Bronchial epithelial cell (primary cell): ENCODE measurements around the gene ARL5B. TPM values are rescaled to one million over a fixed set of nuclear protein-coding genes. Genes with fewer than 3 reads are reported as not detected.
"Not testable (repeated sequence)": the region's sequence is repeated elsewhere in the genome, so short reads cannot be mapped to it uniquely, and the experiment has no call there.

Experiments used
- DNase-seq: peaks from one replicate; pipeline ENCODE4 v3.0.0-alpha.2; 2010; ENCODE audit warnings: low read depth
- FAIRE-seq: peaks from 2 replicates; lab custom pipeline; 2011; peaks lifted over from hg19 to GRCh38; lab: Jason Lieb, UNC
- H3K27me3 ChIP-seq: 2 replicates; pipeline ENCODE4 v1.5.1; 2011; ENCODE audit warnings: low read length; ENCODE audit not compliant: control insufficient read depth, insufficient read depth
- H3K36me3 ChIP-seq: 2 replicates; pipeline ENCODE4 v1.5.1; 2011; ENCODE audit warnings: low read length; ENCODE audit not compliant: control insufficient read depth, insufficient read depth
- H3K4me3 ChIP-seq: 2 replicates; pipeline ENCODE4 v1.5.1; 2011; ENCODE audit warnings: mild to moderate bottlenecking, low read depth, low read length, control low read depth
- total RNA-seq: library from RNA; depleted of rRNA; stranded (reverse); fragments of >200 nt; gene quantifications from 2 replicates; pipeline ENCODE4 v1.2.1, GENCODE V29; 2014
- TF ChIP-seq, protein P1 (sequence below): IDR thresholded peaks from 2 replicates; pipeline ENCODE4 v1.5.1; 2011; ENCODE audit warnings: mild to moderate bottlenecking, moderate library complexity, low read length, control low read depth, inconsistent platforms; ENCODE audit not compliant: insufficient read depth, severe bottlenecking

ARL5B gene
- total RNA-seq, 1 donor from 2014 or later = 16.1 TPM

- Histone ChIP-seq H3K36me3 (no peaks in the 10 kb centered on the region), H3K27me3 (no peaks in the 10 kb centered on the region), H3K4me3 (no peak overlapping the region)
- TF ChIP-seq, protein P1, sequence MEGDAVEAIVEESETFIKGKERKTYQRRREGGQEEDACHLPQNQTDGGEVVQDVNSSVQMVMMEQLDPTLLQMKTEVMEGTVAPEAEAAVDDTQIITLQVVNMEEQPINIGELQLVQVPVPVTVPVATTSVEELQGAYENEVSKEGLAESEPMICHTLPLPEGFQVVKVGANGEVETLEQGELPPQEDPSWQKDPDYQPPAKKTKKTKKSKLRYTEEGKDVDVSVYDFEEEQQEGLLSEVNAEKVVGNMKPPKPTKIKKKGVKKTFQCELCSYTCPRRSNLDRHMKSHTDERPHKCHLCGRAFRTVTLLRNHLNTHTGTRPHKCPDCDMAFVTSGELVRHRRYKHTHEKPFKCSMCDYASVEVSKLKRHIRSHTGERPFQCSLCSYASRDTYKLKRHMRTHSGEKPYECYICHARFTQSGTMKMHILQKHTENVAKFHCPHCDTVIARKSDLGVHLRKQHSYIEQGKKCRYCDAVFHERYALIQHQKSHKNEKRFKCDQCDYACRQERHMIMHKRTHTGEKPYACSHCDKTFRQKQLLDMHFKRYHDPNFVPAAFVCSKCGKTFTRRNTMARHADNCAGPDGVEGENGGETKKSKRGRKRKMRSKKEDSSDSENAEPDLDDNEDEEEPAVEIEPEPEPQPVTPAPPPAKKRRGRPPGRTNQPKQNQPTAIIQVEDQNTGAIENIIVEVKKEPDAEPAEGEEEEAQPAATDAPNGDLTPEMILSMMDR = no peak
- FAIRE-seq (no peak), DNase-seq (no peak)
These were observed 40.2 kb upstream of the ARL5B start for GRCh38 chr10:18619016-18619415.

DNA sequence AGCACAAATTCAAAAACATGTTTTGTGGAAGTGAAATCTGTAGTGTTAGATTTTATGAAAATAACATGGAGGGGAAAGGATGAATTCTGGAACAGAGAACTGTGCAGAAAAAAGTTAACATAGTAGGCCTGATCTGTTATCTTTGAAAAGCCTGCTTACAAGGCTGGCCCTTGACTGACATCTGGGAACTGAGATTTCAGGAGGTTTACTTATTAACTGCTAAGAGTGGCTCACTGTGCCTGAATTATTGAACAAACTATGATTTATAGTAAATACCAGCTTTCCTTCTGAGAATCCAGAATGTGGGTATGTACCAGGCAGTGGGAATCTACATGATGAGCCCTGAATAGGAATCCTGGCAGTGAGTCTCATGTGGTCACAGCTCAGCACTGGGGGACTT is 38.4 kb upstream of the ARL5B start:
- Histone ChIP-seq H3K4me3 (no peak overlapping the region), H3K36me3 (no peaks in the 10 kb centered on the region), H3K27me3 (no peaks in the 10 kb centered on the region)
- FAIRE-seq (no peak), DNase-seq (no peak)
- TF ChIP-seq, protein P1 = no peak

GRCh38 chr10:18623671-18624070 is 35.6 kb upstream of the ARL5B start:
- FAIRE-seq, H3K36me3 ChIP-seq, H3K27me3 ChIP-seq, H3K4me3 ChIP-seq, DNase-seq: not testable (repeated sequence)

DNA sequence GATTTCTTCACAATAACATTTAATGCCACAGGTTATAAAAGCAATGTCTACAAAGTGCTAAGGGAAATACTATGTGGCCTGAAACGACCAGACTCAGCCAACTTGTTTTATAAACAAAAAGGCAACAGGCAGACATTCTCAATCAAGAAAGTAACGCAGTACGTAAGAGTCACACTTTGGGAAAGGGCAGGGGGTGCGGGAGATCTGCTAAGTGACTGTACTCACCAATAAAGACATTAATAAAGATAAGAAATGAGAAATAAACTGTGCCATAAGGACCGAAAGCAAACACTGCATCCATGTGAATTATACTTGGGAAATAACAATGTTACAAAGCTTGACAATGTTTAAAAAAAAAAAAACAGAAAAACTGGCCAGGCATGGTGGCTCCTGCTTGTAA is 33.3 kb upstream of the ARL5B start:
- Histone ChIP-seq H3K27me3 (no peaks in the 10 kb centered on the region), H3K4me3 (no peak overlapping the region), H3K36me3 (no peaks in the 10 kb centered on the region)
- TF ChIP-seq, protein P1 = no peak
- FAIRE-seq (no peak), DNase-seq (no peak)

DNA sequence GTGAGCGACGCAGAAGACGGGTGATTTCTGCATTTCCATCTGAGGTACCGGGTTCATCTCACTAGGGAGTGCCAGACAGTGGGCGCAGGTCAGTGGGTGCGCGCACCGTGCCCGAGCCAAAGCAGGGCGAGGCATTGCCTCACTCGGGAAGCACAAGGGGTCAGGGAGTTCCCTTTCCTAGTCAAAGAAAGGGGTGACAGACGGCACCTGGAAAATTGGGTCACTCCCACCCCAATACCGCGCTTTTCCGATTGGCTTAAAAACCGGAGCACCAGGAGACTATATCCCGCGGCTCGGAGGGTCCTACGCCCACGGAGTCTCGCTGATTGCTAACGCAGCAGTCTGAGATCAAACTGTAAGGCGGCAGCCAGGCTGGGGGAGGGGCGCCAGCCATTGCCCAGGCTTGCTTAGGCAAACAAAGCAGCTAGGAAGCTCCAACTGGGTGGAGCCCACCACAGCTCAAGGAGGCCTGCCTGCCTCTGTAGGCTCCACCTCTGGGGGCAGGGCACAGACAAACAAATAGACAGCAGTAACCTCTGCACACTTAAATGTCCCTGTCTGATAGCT is 31.7 kb upstream of the ARL5B start:
- not testable (repeated sequence) for H3K36me3 ChIP-seq, H3K27me3 ChIP-seq, FAIRE-seq
- H3K4me3 ChIP-seq = peak overlapping the region; percentile 45
- DNase-seq = peak; percentile 86

DNA sequence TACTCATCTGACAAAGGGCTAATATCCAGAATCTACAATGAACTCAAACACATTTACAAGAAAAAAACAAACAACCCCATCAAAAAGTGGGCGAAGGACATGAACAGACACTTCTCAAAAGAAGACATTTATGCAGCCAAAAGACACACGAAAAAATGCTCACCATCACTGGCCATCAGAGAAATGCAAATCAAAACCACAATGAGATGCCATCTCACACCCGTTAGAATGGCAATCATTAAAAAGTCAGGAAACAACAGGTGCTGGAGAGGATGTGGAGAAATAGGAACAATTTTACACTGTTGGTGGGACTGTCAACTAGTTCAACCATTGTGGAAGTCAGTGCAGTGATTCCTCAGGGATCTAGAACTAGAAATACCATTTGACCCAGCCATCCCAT is 26.7 kb upstream of the ARL5B start:
- H3K4me3 ChIP-seq, H3K36me3 ChIP-seq, FAIRE-seq, H3K27me3 ChIP-seq, DNase-seq: not testable (repeated sequence)

- no peaks in the 10 kb centered on the region for H3K27me3 ChIP-seq
- no peak for FAIRE-seq
- DNase-seq = no peak
These were observed 23.2 kb upstream of the ARL5B start for GRCh38 chr10:18635995-18636394.

DNA sequence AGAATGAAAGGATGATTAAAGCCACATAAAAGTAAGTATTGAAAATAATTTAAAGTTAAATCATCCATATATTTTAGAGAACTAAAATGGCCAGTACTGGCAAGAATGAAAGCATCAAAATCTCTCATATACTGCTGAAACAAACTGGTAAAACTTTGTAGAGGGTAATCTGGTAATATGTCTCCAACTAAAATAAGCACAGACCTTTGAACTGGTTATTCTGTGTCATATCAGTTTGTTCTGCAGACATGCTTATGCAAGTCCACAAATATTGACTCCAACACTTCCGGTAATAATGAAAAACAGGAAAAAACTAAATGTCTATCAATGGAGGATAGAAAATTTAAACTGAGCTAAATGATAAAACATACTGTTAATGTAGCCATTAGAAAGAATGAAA is 21.8 kb upstream of the ARL5B start:
- not testable (repeated sequence) for H3K27me3 ChIP-seq, FAIRE-seq, DNase-seq, H3K4me3 ChIP-seq, H3K36me3 ChIP-seq

More at GRCh38 chr10:18635995-18636394, 23.2 kb upstream of the ARL5B start:
- TF ChIP-seq, protein P1 = no peak
- H3K36me3 ChIP-seq = no peaks in the 10 kb centered on the region
- no peak overlapping the region for H3K4me3 ChIP-seq

- H3K4me3 ChIP-seq, FAIRE-seq, DNase-seq: not testable (repeated sequence)
These were observed 19.5 kb upstream of the ARL5B start for GRCh38 chr10:18639719-18640118.

More at GRCh38 chr10:18639719-18640118, 19.5 kb upstream of the ARL5B start:
- H3K36me3 ChIP-seq, H3K27me3 ChIP-seq: not testable (repeated sequence)
